ENCODE measurements around the gene R3HCC1L. TPM values are rescaled to one million over a fixed set of nuclear protein-coding genes. Genes with fewer than 3 reads are reported as not detected.
"Not testable (repeated sequence)": the region's sequence is repeated elsewhere in the genome, so short reads cannot be mapped to it uniquely, and the experiment has no call there.

R3HCC1L gene
- total RNA-seq, 2 donors from 2014 or later, result 21.7 to 23.3 TPM

DNA sequence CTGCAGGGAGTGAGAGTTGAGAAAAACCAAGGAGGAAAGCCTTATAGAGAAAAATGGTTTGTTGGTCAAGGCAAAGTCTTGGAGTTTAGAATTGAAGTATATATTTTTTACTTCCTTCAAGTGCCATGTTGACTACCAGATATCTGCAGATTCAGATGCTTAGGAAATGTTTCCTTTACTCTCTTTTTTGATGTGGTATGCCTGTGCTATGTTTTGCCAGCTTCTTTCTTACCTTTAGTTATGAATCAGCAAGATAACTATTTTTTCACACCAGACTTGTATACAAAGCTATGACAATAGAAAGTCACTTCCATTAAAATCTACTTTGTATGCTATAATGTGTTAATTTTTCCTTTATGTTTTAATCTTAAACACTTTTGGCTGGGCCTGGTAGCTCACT is 3.6 kb downstream of the R3HCC1L start:
- Mint-ChIP-seq H3K36me3 (ENCODE audit: low read depth) (peaks cover 4% of the 10 kb centered on the region), H3K27me3 (no peaks in the 10 kb centered on the region), H3K4me1 (peaks cover 42% of the 10 kb centered on the region), H3K27ac (peak overlapping the region; percentile 19), H3K4me3 (peak overlapping the region; percentile 25)
- H3K9me3 ChIP-seq (ENCODE audit: control insufficient read depth, low read length, poor library complexity, severe bottlenecking), result no peaks in the 10 kb centered on the region
- ATAC-seq (no peak), DNase-seq (no peak)

DNA sequence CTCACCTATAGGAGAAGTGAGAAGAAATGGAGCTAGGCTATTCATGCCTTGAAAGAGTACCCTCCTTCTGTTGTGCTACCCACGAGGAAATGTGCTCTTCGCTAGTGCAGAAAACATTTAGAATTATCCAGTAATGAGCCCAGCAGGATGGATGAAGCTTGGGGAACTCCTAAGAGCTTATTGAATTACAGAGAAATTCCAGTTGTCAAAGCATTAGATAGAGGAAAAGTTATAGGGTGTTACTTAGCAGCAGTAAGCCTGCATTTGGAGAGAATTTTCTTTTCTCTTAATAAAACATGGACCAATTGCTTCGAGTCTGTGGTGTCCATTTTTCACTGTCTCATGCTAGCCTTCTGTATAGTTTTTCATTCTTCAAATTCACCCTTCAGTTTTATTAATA is 5.0 kb downstream of the R3HCC1L start:
- no peak overlapping the region for H3K27ac Mint-ChIP-seq
- H3K27me3 Mint-ChIP-seq, result no peaks in the 10 kb centered on the region
- no peaks in the 10 kb centered on the region for H3K9me3 ChIP-seq (ENCODE audit: control insufficient read depth, low read length, poor library complexity, severe bottlenecking)
- H3K36me3 Mint-ChIP-seq (ENCODE audit: low read depth), result peaks cover 4% of the 10 kb centered on the region
- no peak for ATAC-seq
- H3K4me1 Mint-ChIP-seq, result peaks cover 39% of the 10 kb centered on the region
- H3K4me3 Mint-ChIP-seq, result no peak overlapping the region
- DNase-seq, result no peak

DNA sequence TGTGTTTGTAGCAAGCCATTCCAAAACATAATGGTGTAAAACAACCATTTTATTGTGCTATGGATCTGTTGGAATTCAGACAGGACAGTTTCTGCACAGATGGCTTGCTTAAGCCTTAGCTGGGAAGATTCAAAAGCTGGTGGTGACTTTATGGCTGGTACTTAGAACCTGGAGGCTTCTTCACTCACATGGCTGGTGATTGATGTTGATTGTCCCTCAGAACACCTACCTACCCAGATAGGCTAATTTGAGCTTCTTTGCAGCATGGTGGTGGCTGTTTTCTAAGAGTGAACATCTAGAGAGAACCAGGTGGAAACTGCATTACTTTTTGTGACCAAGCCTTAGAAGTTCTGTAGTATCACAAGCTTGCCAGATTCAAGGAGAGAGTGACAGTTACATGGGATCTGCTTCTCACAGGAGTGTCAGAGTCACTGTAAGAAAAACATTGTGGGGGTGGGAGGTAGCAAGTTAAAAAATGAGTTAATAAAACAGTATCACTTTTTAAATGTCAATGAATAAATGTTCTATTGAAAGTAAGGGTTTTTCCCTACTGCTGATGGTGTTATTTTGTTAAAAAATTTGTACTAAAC is 7.1 kb downstream of the R3HCC1L start:
- peaks cover 9% of the 10 kb centered on the region for H3K36me3 Mint-ChIP-seq (ENCODE audit: low read depth)
- no peak for DNase-seq
- H3K4me3 Mint-ChIP-seq, result no peak overlapping the region
- H3K4me1 Mint-ChIP-seq, result peaks cover 35% of the 10 kb centered on the region
- ATAC-seq, result no peak
- H3K27ac Mint-ChIP-seq, result peak overlapping the region; percentile 59
- H3K27me3 Mint-ChIP-seq, result no peaks in the 10 kb centered on the region
- no peaks in the 10 kb centered on the region for H3K9me3 ChIP-seq (ENCODE audit: control insufficient read depth, low read length, poor library complexity, severe bottlenecking)

DNA sequence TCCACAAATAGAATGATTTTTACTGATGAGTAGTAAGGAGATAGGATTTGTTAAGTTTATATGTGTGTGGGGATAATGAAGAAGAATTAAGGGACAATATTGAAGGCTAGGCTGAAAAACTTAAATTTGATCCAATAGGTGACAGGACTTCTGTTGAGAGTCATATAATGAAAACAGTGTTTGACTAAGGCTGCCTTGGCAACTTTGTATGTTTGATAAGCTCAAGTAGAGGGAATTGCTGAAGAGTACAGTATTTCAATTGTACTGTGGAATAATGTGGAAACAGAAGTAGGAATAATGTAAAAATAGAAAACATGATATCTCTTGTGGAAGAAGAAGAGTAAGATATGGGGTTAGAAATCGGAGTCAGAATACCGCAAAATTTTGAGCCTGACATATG is 10.5 kb downstream of the R3HCC1L start:
- ATAC-seq, result no peak
- Mint-ChIP-seq H3K27me3 (no peaks in the 10 kb centered on the region), H3K27ac (peak overlapping the region; percentile 80), H3K4me1 (peaks cover 27% of the 10 kb centered on the region), H3K36me3 (ENCODE audit: low read depth) (peaks cover 12% of the 10 kb centered on the region), H3K4me3 (no peak overlapping the region)
- DNase-seq, result no peak
- no peaks in the 10 kb centered on the region for H3K9me3 ChIP-seq (ENCODE audit: control insufficient read depth, low read length, poor library complexity, severe bottlenecking)

DNA sequence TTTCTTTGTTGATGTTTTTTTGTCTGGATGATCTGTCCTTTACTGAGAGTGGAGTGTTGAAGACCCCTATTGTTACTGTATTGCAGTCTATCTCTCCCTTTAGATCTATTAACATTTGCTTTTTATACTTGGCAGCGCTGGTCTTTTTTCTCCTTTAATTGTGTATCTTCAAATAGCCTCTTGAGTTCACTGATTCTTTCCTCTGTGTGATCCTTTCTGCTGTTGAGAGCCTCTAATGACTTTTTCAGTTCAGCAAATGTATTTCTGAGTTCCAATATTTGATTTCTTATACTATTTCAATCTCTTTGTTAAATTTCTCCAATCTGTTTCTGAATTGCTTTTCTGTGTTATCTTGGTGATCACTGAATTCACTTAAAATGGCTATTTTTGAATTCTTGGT is 15.4 kb downstream of the R3HCC1L start:
- no peaks in the 10 kb centered on the region for H3K27me3 Mint-ChIP-seq
- H3K9me3 ChIP-seq (ENCODE audit: control insufficient read depth, low read length, poor library complexity, severe bottlenecking), result no peaks in the 10 kb centered on the region
- DNase-seq, result no peak
- peaks cover 10% of the 10 kb centered on the region for H3K36me3 Mint-ChIP-seq (ENCODE audit: low read depth)
- no peak for ATAC-seq
- peaks cover 18% of the 10 kb centered on the region for H3K4me1 Mint-ChIP-seq
- no peak overlapping the region for H3K27ac Mint-ChIP-seq
- H3K4me3 Mint-ChIP-seq, result no peak overlapping the region

DNA sequence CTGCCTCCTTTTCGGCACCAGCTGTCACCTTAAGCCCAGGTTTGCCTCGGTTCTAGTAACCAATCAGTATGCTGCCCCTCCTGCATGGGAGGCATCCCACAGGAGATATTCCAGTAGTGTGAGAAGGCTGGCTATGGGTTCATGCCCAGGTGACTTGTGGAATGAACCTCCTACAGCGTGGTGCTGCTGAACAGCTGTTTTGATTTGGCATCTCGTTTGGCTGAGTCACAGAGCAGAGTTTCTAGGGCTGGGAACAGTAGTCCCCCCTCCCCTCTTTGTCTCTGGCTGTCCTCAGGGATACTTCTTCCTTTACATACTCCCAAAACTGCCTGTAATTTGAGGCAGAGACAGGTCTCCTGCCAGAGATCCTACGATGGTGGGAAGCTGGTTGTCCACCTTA is 16.1 kb downstream of the R3HCC1L start:
- no peak for DNase-seq
- Mint-ChIP-seq H3K27ac (no peak overlapping the region), H3K4me1 (peaks cover 16% of the 10 kb centered on the region), H3K4me3 (no peak overlapping the region), H3K36me3 (ENCODE audit: low read depth) (peaks cover 10% of the 10 kb centered on the region), H3K27me3 (no peaks in the 10 kb centered on the region)
- ATAC-seq, result no peak
- H3K9me3 ChIP-seq (ENCODE audit: control insufficient read depth, low read length, poor library complexity, severe bottlenecking), result no peaks in the 10 kb centered on the region

DNA sequence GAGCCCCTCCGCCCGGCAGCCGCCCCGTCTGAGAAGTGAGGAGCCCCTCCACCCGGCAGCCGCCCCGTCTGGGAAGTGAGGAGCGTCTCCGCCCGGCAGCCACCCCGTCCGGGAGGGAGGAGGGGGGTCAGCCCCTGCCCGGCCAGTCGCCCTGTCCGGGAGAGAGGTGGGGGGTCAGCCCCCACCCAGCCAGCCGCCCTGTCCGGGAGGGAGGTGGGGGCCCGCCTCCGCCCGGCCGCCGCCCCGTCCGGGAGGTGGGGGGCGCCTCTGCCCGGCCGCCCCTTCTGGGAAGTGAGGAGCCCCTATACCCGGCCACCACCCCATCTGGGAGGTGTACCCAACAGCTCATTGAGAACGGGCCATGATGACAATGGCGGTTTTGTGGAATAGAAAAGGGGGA is 18.3 kb downstream of the R3HCC1L start:
- peaks cover 18% of the 10 kb centered on the region for H3K4me1 Mint-ChIP-seq
- not testable (repeated sequence) for H3K27ac Mint-ChIP-seq; ATAC-seq; H3K9me3 ChIP-seq (ENCODE audit: control insufficient read depth, low read length, poor library complexity, severe bottlenecking); DNase-seq; H3K4me3 Mint-ChIP-seq; H3K27me3 Mint-ChIP-seq
- H3K36me3 Mint-ChIP-seq (ENCODE audit: low read depth), result peaks cover 10% of the 10 kb centered on the region

DNA sequence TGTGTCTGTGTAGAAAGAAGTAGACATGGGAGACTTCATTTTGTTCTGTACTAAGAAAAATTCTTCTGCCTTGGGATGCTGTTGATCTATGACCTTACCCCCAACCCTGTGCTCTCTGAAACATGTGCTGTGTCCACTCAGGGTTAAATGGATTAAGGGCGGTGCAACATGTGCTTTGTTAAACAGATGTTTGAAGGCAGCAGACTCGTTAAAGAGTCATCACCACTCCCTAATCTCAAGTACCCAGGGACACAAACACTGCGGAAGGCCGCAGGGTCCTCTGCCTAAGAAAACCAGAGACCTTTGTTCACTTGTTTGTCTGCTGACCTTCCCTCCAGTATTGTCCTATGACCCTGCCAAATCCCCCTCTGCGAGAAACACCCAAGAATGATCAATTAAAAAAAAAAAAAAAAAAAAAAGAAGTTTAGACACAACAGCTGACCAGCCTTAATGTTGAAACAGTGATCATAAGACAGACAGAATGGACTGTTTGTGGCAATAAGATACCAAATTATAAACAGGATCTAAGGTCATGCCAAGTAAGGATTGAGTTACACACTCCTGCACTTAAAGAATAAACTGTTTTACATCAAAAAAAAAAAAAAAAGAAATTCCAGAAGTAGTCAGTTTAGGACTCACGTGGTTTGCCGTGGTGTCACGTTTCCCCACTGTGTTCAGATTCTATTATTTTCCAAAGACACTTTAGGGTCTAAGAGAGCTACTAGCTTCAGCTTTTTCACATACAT is 18.9 kb downstream of the R3HCC1L start:
- H3K4me3 Mint-ChIP-seq; DNase-seq; ATAC-seq; H3K9me3 ChIP-seq (ENCODE audit: control insufficient read depth, low read length, poor library complexity, severe bottlenecking); H3K27me3 Mint-ChIP-seq; H3K27ac Mint-ChIP-seq: not testable (repeated sequence)
- peaks cover 18% of the 10 kb centered on the region for H3K4me1 Mint-ChIP-seq
- peaks cover 10% of the 10 kb centered on the region for H3K36me3 Mint-ChIP-seq (ENCODE audit: low read depth)

DNA sequence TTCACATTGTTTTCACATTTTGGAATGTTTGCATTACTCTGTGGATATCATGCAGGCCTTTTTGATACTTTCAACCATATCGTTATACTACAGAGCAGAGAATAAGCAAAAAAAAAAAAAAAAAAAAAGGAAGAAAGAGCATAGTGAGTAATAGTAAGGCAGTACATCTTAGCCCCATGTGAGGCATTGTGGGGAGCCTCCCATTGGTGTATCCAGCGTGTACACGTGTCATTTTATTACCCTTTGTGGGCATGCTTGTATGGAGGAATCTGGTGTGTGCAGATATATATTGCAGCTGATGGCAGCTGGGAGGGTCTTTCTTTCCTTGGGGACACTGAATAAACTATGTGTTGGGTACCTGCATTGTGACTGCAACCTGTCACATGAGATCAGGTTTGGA is 19.6 kb downstream of the R3HCC1L start:
- DNase-seq, result no peak
- Mint-ChIP-seq H3K36me3 (ENCODE audit: low read depth) (peaks cover 10% of the 10 kb centered on the region), H3K4me1 (peaks cover 20% of the 10 kb centered on the region), H3K27me3 (no peaks in the 10 kb centered on the region), H3K4me3 (no peak overlapping the region), H3K27ac (no peak overlapping the region)
- ATAC-seq, result no peak
- no peaks in the 10 kb centered on the region for H3K9me3 ChIP-seq (ENCODE audit: control insufficient read depth, low read length, poor library complexity, severe bottlenecking)

DNA sequence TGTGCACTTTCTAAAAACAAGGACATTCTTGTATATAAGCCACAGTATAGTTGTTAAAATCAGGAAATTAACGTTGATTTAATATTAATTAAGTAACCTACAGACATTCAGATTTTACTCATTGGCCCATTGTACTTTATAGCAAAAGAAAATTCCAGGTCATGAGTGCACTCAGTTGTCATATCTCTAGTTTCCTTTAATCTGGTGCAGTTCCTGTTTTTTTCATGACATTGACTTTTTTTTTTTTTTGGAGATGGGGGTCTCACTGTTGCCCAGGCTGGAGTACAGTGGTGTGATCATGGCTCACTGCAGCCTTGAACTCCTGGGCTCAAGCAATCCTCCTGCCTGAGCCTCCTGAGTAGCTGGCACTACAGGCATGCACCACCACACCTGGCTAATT is 24.1 kb downstream of the R3HCC1L start:
- DNase-seq (no peak), ATAC-seq (no peak)
- peaks cover 5% of the 10 kb centered on the region for H3K36me3 Mint-ChIP-seq (ENCODE audit: low read depth)
- H3K4me3 Mint-ChIP-seq, result no peak overlapping the region
- H3K27me3 Mint-ChIP-seq, result no peaks in the 10 kb centered on the region
- H3K4me1 Mint-ChIP-seq, result peaks cover 23% of the 10 kb centered on the region
- no peaks in the 10 kb centered on the region for H3K9me3 ChIP-seq (ENCODE audit: control insufficient read depth, low read length, poor library complexity, severe bottlenecking)
- no peak overlapping the region for H3K27ac Mint-ChIP-seq

DNA sequence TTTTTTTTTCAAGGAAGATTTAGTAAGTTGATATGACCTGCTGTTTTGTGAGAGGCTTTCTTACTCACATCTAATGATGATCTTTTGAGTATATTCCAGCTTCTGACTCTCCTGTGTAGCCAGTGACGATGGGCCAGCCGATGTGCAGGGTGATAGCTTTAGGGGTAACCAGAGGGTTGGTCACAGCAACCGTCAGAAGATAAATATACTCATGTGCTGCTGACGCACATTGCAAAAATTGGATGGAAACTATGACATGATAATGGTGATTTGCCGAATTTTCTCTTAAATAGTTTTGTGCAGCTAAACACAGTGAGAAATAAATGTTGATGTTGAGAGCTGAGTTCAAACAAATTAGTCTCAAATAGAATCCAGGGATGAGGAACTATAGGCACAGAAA is 29.5 kb downstream of the R3HCC1L start:
- ATAC-seq, result no peak

DNA sequence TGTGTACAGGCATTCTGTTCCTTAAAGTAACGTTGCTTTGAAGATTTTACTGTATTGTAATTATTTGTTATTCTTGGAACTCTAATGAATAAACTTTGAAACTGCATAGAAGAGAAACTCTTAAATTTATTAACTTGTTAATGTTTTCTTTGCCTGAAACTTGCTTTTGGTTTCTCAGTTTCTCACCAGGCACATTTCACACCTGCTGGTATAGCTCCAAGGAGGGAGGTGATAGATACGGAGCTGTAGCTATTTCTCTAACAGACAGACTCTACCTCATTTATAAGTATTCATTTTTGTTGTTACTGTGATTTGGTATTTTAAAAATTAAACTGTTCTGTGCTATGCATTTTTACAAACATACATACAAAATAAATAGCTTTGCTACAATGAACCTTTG is 32.7 kb downstream of the R3HCC1L start:
- Mint-ChIP-seq H3K27me3 (no peaks in the 10 kb centered on the region), H3K4me1 (peaks cover 20% of the 10 kb centered on the region), H3K4me3 (no peak overlapping the region), H3K27ac (no peak overlapping the region), H3K36me3 (ENCODE audit: low read depth) (peaks cover 6% of the 10 kb centered on the region)
- ATAC-seq (no peak), DNase-seq (no peak)
- H3K9me3 ChIP-seq (ENCODE audit: control insufficient read depth, low read length, poor library complexity, severe bottlenecking), result no peaks in the 10 kb centered on the region

More for the DNA sequence above, 29.5 kb downstream of the R3HCC1L start:
- no peaks in the 10 kb centered on the region for H3K9me3 ChIP-seq (ENCODE audit: control insufficient read depth, low read length, poor library complexity, severe bottlenecking)
- peak overlapping the region; percentile 69 for H3K27ac Mint-ChIP-seq
- H3K4me1 Mint-ChIP-seq, result peaks cover 12% of the 10 kb centered on the region
- peaks cover 6% of the 10 kb centered on the region for H3K36me3 Mint-ChIP-seq (ENCODE audit: low read depth)
- H3K4me3 Mint-ChIP-seq, result no peak overlapping the region
- DNase-seq, result no peak
- no peaks in the 10 kb centered on the region for H3K27me3 Mint-ChIP-seq

DNA sequence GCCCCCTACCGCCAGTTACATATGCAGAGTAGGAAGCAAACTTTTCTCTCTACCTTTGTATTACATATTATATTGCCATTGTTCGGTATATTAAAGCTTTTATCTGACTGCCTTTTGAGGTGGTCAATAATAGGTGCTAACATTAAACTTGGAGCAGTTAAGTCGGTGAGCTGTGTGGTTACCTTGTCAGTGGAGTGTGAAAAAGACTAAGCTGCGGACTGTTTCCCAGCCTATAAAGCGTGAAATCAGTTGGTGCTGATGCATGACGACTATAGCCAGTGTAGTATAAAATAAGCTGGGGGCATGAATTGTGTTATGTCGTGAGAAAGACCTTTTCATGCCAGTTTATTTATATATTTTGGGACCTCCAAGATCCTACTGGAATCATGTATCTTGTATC is 33.7 kb downstream of the R3HCC1L start:
- no peaks in the 10 kb centered on the region for H3K9me3 ChIP-seq (ENCODE audit: control insufficient read depth, low read length, poor library complexity, severe bottlenecking)
- DNase-seq (no peak), ATAC-seq (no peak)
- Mint-ChIP-seq H3K36me3 (ENCODE audit: low read depth) (peaks cover 6% of the 10 kb centered on the region), H3K27me3 (no peaks in the 10 kb centered on the region), H3K4me3 (no peak overlapping the region), H3K27ac (peak overlapping the region; percentile 79), H3K4me1 (peaks cover 20% of the 10 kb centered on the region)

DNA sequence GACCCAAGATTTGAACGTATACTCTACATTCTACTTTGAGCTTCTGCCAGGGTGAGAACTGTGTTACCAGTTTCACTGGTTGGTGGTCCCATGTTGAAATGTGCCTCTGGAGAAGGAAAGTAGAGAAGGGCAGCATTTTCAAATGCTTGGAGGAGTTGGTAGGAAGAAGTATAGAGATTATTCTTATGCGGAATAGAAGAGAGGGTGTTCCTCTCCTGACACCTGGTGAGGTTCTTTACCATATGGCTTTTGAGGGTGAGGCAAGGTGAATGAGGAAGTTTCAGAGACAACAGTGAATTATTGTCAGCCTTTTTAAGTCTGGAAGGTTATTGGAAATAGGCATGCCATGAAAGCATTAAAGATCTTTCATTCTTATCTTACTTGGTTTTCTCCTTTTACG is 34.3 kb downstream of the R3HCC1L start:
- ATAC-seq (no peak), DNase-seq (no peak)
- H3K27me3 Mint-ChIP-seq, result no peaks in the 10 kb centered on the region
- no peak overlapping the region for H3K4me3 Mint-ChIP-seq
- peaks cover 6% of the 10 kb centered on the region for H3K36me3 Mint-ChIP-seq (ENCODE audit: low read depth)
- peaks cover 22% of the 10 kb centered on the region for H3K4me1 Mint-ChIP-seq
- no peaks in the 10 kb centered on the region for H3K9me3 ChIP-seq (ENCODE audit: control insufficient read depth, low read length, poor library complexity, severe bottlenecking)
- H3K27ac Mint-ChIP-seq, result peak overlapping the region; percentile 79

Measured in T-helper 17 cell (primary cell).